GM21423 (cell line): Measurements from ENCODE around the gene HIGD2A.

ENCODE experiments used
- ATAC-seq: cut with Tn5 transposase; IDR thresholded peaks from one replicate; pipeline ENCODE4 v1.9.1; 2021; ENCODE audit warnings: mild to moderate bottlenecking, moderate library complexity; ENCODE audit not compliant: unreplicated experiment

Gene HIGD2A, protein sequence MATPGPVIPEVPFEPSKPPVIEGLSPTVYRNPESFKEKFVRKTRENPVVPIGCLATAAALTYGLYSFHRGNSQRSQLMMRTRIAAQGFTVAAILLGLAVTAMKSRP

DNA sequence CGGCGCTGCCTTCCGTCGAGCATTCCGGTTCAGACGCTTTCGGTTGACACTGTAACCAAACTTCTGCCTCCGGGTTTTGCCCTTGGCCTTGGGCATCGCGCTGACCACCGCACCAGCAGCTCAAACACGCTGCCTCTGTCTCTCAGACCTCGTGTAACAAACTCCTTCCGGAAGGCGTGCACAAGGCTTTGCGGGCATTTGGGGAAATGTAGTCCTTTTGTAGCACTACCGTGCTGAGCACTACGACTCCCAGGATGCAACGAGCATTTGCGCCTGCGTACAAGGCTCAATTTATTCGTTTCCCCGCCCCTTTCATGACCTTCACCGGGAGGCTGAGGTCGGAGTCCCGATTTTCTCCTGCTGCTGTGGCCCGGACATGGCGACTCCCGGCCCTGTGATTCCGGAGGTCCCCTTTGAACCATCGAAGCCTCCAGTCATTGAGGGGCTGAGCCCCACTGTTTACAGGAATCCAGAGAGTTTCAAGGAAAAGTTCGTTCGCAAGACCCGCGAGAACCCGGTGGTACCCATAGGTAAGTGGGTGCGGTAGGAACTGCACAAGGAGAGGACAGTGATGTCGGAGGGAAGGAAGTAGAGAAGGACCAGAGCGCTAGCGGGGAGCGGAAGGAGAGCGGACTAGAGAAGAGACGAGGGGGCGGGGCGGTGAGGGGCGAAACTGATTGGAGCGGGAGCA is at the start of gene HIGD2A, which contains the start of gene NOP16:
Gene HIGD2A, plus strand, starts transcription at position 308 of the 691 bp plus-strand sequence. Its CDS starts 69 bp downstream, at position 377.
Gene NOP16, minus strand, starts transcription at position 155 of the 691 bp plus-strand sequence. Its CDS starts 59 bp downstream, at position 96.
- ATAC-seq = peak; percentile 85

DNA sequence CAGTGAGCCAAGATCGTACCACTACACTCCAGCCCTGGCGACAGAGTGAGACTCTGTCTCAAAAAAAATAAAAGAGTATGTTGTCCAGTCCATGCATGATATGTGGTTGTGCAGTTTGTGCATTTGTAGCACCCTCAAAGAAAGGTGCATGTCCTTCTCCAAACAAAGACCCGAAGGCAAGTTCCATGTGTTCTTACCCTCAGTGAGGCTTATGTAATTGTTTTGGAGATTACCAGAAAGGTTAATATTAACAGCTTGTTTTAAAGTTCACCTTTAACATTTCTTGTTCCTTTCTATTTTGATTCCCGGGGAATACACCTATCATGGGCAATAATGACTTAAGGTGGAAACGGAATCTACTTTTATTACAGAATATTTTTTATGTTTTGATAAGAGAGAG is 49.2 kb upstream of the HIGD2A start:
- ATAC-seq = no peak

DNA sequence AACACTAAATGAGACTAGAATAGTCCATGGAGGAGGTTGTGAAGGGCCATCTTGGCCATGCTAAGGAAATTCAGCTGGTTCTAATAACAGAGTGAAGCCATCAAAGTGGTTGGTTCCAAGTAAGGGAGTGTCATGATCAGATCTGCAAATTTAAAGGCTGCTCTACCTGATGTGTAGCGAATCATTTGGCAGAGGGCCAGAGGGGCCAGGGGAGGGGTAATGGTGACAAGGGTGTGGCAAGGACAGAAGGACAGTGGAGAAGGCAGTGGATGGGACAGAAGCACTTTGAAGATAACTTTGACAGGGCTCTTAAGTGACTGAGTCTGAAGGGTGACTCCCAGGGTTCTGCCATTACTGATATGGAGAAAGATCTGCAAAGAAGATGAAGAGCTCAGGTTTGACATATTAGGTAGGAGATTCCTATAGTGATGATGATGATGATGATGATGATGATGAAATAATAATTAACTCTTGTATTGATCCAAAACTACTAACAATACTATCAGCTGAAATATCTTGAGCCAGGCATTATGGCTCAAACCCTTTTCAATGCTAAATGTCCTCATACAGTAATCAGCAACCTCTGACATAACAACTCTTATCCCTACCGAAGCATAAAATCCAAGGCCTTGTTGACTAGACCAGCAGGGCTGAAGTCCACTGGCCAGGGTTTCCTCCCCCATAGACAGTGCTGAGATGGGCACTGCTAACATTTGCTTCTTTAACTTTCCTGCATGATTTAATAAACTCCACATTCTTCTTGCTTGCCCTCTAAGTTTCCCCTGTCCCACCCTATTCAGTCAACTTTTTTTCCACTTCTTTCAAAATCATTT is 47.0 kb upstream of the HIGD2A start:
- no peak for ATAC-seq

DNA sequence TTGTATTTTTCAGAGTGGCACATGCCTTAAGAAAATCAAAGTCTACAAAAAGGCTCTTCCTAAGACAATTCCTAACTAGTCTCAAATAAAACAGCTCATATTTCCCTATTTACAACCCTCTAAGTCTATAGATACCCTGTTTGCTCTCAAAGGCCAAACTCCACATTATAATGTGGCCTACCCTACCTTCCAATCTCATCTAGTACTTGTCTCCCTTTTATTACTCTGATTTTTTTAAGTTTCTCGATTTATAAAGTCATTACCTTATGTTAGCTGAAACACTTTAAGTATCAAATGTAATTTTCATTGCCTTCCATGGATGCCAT is 46.4 kb upstream of the HIGD2A start:
- no peak for ATAC-seq

DNA sequence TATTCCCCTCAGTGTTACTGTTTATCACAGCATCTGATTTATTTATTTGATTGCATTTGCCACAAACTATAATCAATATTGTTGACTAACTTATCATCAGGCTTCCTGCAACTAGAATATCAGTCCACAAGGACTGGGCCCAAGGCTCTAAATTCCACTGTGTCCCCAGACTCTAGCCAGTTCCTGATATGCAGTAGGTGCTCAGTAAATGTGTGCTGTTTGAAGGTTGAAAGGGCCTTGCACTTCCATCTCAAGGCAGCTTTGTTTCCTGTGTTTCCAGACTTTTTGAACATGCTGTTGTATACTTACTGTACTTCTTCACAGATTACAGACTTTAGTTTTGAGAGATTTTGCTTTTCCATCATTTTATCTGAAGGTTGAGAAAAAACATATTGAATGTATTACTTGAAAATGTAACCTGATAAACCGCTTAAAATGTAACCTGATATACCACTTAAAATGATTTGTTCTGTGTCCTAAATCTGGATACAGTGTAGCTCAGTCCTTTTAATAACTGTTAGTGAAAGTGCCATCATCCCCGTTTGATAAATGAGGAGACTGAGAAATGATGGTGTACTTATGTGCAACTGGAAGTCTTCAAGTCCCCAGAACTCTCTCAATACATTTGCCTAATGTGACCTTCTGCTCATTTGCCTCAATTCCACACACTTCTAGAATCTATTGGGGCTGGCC is 45.6 kb upstream of the HIGD2A start:
- no peak for ATAC-seq

DNA sequence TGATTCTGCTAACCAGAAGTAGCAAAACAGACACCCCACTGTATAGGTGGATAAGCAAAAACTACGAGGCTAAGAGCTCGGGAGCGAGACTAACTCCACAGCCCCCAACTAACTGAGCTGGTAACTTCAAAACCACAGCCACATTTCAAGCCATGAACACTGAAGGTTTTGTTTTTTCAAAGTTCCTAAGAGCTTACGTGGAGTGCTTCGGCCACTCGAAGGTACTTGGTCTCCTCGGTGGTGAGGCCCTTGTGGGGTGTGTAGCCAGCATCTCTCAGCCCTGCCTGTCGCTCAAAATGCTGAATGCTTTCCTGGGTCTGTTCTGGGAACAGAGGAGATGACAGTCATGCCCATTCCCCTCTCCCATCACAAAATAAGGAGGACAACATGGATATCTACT is 38.1 kb upstream of the HIGD2A start:
- ATAC-seq = no peak

DNA sequence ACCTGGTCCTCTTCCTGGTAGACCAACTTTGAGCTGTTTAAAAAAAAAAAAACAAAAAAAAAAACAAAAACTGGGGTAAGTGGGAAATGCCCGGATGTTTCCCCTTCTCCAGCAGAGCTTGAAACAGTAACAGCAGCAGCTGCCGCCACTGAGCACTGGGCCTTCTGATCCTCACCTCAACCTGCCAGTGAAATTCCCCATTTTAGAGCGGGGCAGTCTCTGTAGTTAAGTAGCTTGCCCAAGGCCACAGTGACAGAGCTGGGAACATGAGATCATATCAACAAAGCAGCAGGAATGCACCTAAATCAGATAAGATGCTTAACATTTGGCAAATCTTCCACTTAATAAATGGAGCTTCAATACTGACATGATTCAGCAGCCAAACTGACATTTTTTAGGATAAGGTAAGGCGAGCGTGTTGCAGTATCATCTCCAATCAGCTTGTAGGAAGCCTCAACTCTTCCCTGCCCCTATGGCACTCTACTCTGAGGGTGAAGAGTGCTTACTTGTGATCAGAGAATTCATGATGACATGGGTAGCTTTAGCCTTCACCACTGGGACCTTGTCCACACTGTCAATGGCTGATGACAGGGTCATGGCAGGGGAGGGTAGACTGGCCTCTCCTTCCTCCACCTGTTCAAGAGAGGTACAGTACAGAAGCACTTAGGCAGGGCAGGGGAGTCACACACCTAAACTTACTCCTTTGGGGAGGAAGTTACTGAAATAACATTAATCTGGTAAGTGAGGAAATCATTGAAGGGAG is 36.3 kb upstream of the HIGD2A start:
- no peak for ATAC-seq

DNA sequence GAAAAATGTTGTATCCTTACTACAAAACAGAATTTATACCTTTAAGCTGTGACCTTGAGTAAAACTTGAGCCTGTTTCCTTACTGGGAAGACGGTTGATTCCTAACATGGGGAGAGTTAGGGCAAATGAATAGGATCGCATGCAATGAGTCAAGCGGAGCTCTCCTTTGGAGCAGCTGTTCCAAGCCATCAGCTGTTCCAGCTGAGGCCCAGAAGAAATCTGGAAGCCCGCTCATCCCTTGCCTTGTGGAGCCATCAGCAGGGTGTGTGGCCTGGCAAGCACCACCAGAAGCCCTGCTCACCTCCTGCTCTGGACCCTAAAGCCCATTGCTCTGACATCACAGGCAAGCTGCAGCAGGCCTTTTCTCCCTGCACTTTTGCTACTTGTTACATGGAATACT is 35.0 kb upstream of the HIGD2A start:
- no peak for ATAC-seq

DNA sequence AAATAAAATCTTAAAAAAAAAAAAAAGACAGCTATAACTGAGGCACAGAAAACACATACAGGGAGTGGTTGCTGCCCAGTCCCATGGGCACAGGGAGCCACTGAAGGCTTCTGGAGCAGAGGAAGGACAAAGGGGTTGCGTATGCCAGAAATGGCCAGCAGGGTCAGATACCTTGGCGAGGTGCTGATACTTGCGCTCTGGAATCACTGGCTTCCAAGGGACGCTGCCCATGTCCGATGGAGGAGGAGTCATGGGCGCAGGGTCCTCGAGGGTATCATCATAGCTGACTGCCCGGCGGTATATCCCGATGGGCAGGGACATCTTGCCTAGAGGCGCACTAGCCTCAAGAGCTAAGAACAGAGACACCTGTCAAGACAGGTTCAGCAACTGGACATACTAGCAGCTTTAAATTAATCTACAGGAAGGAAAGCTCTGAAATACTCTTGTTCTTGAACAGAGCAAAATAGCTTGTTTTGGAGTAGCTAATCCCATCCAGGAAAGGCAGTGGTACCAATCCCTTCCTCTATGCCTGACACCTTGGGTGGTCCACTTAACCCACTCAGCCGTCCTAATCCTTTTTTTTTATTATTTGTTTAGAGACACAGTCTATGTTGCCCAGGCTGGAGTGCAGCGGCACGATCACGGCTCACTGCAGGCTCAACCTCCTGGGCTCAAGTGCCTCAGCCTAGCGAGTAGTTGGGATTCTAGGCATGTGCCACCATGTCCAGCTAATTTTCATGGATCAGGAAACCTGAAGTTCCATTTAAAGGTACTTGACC is 33.0 kb upstream of the HIGD2A start:
- ATAC-seq = no peak

DNA sequence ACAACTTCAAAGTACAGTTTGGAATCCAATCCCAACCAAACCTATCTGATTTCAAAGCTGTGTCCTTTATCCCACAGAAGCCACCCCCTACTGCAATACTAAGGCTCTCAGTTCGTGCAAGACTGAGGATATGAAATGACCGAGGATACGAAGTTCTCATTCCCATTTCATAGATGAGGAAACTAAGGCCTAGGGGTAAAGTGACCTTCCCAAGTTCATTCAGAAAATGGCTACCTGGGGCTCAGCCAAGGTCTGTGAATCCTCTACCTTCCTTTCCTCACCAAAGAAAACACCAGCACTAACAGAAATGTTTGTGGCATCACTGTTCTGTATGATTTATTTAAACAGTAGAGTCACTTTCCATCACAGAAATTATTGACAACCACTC is 32.4 kb upstream of the HIGD2A start:
- ATAC-seq = no peak

DNA sequence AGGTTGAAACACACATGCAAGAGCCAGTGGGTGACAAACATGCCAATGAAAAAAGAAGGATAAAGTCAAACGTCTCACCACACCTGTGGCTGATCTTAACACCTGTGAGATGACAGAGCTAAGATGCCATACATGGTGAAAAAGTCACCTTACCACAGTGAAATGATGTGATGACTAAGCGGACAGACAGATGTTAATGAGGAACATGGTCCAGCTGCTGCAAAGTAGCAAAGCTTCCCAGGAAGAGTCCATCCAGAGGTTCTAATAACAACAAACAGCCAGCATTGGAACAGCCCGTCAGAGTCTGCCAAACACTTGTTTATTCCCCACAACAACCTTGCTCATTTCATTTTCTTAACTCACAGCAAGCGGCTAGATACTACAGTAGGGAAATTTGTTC is 28.9 kb upstream of the HIGD2A start:
- ATAC-seq = no peak

DNA sequence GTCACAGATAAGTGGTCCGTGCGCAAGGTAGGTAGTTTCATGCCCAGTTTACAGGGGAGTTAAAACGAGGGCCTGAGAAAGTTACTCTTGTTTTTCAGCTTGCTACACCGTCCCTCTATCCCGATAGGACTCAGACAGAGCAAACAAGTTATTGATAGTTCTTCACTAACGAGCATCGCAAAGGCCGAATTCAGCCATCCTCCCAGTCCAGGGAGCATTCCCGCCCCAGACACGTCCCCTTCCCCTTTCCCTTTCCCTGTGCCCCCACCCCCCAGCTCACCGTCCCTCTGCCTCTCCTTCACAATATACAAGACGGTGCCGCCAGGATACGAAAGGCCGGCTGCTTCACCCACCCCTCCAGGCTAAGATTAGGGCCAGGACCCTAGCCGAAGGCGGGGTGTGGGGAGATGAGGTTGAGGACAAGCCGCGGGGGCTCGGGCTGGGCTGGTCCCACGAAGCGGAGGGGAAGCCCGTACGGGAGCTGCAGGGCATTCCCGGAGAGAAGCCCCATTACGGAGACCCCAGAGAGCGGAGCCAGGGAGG is 27.6 kb upstream of the HIGD2A start:
- no peak for ATAC-seq

DNA sequence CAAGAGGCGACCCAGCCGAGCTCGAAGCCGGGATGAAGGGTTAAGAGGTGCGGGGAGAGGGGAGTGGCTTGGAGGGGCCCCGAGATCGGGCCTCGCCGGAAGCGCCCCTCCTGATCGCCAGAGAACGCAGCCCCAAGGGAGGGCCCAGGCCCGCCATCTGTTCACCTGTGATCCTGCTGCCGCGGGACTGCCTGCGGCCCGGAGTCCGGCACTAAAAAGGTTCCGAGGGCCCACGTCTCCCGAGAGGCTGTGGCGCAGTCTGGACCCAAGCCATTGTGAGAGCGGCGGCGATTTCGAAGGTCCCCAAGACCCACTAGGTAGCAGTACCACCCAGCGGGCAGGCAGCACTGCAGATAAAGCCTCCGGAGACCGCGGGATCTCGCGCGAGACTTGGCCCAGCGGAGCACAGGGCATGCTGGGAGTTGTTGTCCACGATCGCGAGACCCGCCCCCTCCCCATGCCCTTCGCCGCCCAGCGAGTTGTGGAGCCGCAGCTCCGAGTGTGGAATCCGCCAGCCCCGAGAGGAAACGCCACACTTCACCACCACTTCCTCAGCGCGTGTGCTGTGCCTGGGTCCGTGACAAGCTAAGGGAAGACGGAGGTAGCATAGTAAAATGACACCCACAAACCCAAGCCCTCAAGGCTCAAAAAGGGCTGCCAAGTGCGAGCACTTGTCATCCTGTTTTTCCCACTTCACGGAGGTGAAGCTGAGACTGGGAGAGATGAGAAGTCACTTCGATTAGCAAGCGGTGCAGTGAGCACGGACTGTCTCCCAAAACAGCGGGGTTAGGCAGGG is 26.9 kb upstream of the HIGD2A start, which contains the start of gene KIAA1191:
Gene KIAA1191, minus strand, starts transcription at position 328 of the 796 bp plus-strand sequence. CDS start 2,256 bp downstream, outside the sequence.
- ATAC-seq = peak; percentile 91

DNA sequence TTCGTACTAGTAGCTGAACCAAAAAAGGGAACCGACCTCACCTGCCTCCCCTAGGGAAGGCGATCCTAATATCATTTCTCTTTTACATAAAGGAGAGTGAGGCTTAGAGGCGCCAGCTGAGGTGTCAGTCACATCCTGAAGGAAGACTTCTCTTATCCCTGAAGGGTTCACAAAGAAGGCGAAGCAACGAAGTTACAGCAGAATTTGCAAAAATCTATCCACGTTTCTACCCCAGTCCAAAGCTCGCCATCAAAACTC is 26.4 kb upstream of the HIGD2A start:
- ATAC-seq = no peak

DNA sequence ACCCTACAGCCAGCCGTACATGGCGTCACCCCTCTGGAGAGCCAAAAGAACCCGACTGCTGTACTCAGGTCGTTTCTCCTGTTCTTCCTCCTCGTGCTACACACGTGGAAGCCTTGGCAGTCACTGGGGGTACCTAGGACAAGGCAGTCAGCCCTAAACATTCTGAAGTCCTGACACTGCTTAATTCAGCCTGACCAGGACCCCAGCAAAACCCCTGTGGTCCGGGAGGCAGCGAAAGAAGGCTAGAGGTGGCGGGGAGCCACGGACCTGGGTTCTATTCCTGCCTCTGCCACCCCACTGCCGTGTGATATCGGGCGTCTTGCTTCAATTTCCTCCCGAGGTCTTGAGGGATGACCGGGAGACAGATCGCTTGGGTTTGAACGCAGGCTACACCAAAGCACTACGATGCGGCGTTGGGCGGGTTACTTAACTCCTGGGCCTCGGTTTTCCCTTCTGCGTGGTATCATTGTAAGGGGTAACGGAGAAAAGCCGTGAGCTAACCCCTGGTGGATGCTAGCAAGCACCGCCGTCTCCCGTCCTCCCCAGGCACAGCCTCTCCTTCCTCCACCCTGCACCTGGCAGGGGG is 23.7 kb upstream of the HIGD2A start:
- ATAC-seq = no peak

DNA sequence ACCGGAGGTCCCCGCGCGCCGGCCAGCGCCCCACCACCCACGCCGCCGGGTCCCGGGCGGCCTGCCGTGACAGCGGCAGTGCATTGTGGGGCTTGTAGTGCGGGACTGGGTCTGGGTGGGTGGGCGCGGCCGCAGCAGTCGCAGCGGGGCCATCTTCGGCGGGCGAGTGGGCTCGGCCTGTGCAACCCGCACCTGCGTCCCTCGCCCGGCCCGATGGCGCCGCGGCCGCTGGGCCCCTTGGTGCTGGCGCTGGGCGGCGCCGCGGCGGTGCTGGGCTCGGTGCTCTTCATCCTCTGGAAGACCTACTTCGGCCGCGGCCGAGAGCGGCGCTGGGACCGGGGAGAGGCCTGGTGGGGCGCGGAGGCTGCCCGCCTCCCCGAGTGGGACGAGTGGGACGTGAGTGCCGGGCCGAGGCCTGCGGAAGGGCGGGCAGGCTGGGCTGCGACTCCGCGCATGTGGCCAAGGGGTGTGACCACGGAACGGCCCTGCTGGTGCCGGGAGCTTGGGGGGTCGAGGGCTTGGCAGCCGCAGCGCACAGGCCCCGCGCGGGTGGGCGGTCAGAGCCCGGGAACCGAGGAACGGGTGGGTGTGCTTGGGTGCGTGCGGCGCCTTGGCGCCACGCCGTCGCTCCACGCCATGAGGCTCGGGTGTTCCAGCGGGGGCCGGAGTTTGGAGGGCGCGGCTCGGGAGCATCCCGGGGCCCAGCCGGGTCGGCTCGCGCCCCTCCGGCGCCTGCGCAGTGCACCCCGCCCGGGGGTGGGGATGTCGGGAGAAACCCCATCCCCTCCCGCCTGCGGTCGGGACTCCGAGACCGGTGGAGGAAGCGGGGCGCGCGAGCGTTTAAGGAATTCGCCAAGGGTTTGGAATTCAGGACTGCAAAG is 23.0 kb upstream of the HIGD2A start, which contains the start of gene ARL10:
Gene ARL10, plus strand, starts transcription at position 137 of the 881 bp plus-strand sequence. Its CDS starts 77 bp downstream, at position 214.
- ATAC-seq = peak; percentile 34

DNA sequence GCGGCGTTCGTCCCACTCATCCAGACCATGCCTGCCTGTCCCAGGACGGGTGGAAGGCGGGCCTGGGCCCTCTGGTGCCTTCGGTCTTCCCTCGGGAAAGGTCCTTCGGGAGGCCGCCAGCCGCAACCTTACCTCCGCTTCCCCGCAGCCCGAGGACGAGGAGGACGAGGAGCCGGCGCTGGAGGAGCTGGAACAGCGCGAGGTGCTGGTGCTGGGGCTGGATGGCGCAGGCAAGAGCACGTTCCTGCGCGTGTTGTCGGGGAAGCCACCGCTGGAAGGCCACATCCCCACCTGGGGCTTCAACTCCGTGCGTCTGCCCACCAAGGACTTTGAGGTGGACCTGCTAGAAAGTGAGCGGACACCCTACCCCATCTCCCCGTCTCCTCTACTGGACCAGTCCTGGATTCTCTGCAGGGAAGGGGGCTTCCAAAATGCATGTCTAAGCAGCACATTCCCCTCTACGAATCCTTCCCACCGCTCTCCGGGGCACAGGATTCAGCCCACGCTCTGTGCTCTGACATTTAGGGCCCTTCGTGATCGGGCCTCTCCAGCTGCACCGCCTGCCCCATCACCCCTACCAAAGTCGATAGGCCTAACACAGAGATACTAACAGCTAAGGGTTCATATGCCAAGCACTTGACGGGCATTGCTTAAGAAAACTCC is 22.2 kb upstream of the HIGD2A start:
- ATAC-seq = no peak
